ENCODE measurements around the gene AAK1. TPM values are rescaled to one million over a fixed set of nuclear protein-coding genes. Genes with fewer than 3 reads are reported as not detected.
A peak's percentile ranks its signal among the peaks of the same experiment; 100 is the strongest.
"Not testable (repeated sequence)": the region's sequence is repeated elsewhere in the genome, so short reads cannot be mapped to it uniquely, and the experiment has no call there.

The AAK1 gene
- total and polyA plus RNA-seq, 4 donors = 6.9 to 95.6 (median 51.0) TPM

GRCh38 chr2:69683170-69683971 is 39.8 kb upstream of the AAK1 start:
- intact Hi-C loops (cut with DNase I) = no loop called here
- H3K27me3 ChIP-seq (ENCODE audit: control insufficient read depth in 1 of 2, insufficient read depth in 2 of 2, low read length in 1 of 2) = no peaks in the 10 kb centered on the region
- peaks cover 0 to 3% of the 10 kb centered on the region in 2 donors for H3K4me1 ChIP-seq (ENCODE audit: control insufficient read depth in 1 of 2, insufficient read depth in 2 of 2, low read length in 2 of 2)
- no peaks in the 10 kb centered on the region for H3K36me3 ChIP-seq (ENCODE audit: control insufficient read depth in 1 of 2, insufficient read depth in 2 of 2, low read length in 1 of 2)
- no peak for DNase-seq
- peak; percentile 60 for ATAC-seq (ENCODE audit: low FRiP score)
- 47 to 56% methylated on average over 5 of the region's 5 CpGs for WGBS, 2 donors
- no peak overlapping the region for H3K27ac ChIP-seq (ENCODE audit: low read depth in 1 of 2, low read length in 2 of 2)
- H3K9me3 ChIP-seq (ENCODE audit: control insufficient read depth, low read length) = no peaks in the 10 kb centered on the region
- no peak overlapping the region for H3K4me3 ChIP-seq (ENCODE audit: low read length in 2 of 2)

- no peaks in the 10 kb centered on the region for H3K36me3 ChIP-seq (ENCODE audit: control insufficient read depth in 1 of 2, insufficient read depth in 2 of 2, low read length in 1 of 2)
- H3K27ac ChIP-seq (ENCODE audit: low read depth in 1 of 2, low read length in 2 of 2) = no peak overlapping the region
- WGBS, 2 donors = 79 to 83% methylated on average over 1 of the region's 1 CpG
- H3K9me3 ChIP-seq (ENCODE audit: control insufficient read depth, low read length) = no peaks in the 10 kb centered on the region
- intact Hi-C loops (cut with DNase I) = no loop called here
- no peak for ATAC-seq (ENCODE audit: low FRiP score)
- peaks cover 0 to 3% of the 10 kb centered on the region in 2 donors for H3K4me1 ChIP-seq (ENCODE audit: control insufficient read depth in 1 of 2, insufficient read depth in 2 of 2, low read length in 2 of 2)
- H3K27me3 ChIP-seq (ENCODE audit: control insufficient read depth in 1 of 2, insufficient read depth in 2 of 2, low read length in 1 of 2) = no peaks in the 10 kb centered on the region
- H3K4me3 ChIP-seq (ENCODE audit: low read length in 2 of 2) = no peak overlapping the region
- DNase-seq = no peak
Observed at GRCh38 chr2:69682525-69682924, 39.0 kb upstream of the AAK1 start.

GRCh38 chr2:69680001-69680675 is 36.6 kb upstream of the AAK1 start:
- H3K27me3 ChIP-seq (ENCODE audit: control insufficient read depth in 1 of 2, insufficient read depth in 2 of 2, low read length in 1 of 2) = no peaks in the 10 kb centered on the region
- no peaks in the 10 kb centered on the region for H3K9me3 ChIP-seq (ENCODE audit: control insufficient read depth, low read length)
- no peak for ATAC-seq (ENCODE audit: low FRiP score)
- H3K4me3 ChIP-seq (ENCODE audit: low read length in 2 of 2) = no peak overlapping the region
- H3K36me3 ChIP-seq (ENCODE audit: control insufficient read depth in 1 of 2, insufficient read depth in 2 of 2, low read length in 1 of 2) = no peaks in the 10 kb centered on the region
- WGBS, 2 donors = 99 to 100% methylated on average over 1 of the region's 1 CpG
- no peak overlapping the region for H3K27ac ChIP-seq (ENCODE audit: low read depth in 1 of 2, low read length in 2 of 2)
- H3K4me1 ChIP-seq (ENCODE audit: control insufficient read depth in 1 of 2, insufficient read depth in 2 of 2, low read length in 2 of 2) = peaks cover 0 to 3% of the 10 kb centered on the region in 2 donors
- intact Hi-C loops (cut with DNase I) = no loop called here
- no peak for DNase-seq

GRCh38 chr2:69677914-69678313 is 34.4 kb upstream of the AAK1 start:
- intact Hi-C loops (cut with DNase I) = no loop called here
- no peaks in the 10 kb centered on the region for H3K4me1 ChIP-seq (ENCODE audit: control insufficient read depth in 1 of 2, insufficient read depth in 2 of 2, low read length in 2 of 2)

GRCh38 chr2:69676146-69676545 is 32.6 kb upstream of the AAK1 start:
- no peaks in the 10 kb centered on the region for H3K27me3 ChIP-seq (ENCODE audit: control insufficient read depth in 1 of 2, insufficient read depth in 2 of 2, low read length in 1 of 2)
- no peak for ATAC-seq (ENCODE audit: low FRiP score)
- WGBS, 2 donors = 98 to 100% methylated on average over 1 of the region's 1 CpG

More at GRCh38 chr2:69677914-69678313, 34.4 kb upstream of the AAK1 start:
- Histone ChIP-seq H3K36me3 (ENCODE audit: control insufficient read depth in 1 of 2, insufficient read depth in 2 of 2, low read length in 1 of 2) (no peaks in the 10 kb centered on the region), H3K9me3 (ENCODE audit: control insufficient read depth, low read length) (no peaks in the 10 kb centered on the region), H3K27ac (ENCODE audit: low read depth in 1 of 2, low read length in 2 of 2) (no peak overlapping the region), H3K4me3 (ENCODE audit: low read length in 2 of 2) (no peak overlapping the region), H3K27me3 (ENCODE audit: control insufficient read depth in 1 of 2, insufficient read depth in 2 of 2, low read length in 1 of 2) (no peaks in the 10 kb centered on the region)
- no peak for ATAC-seq (ENCODE audit: low FRiP score)
- 93 to 97% methylated on average over 5 of the region's 5 CpGs for WGBS, 2 donors
- DNase-seq = no peak

GRCh38 chr2:69674316-69674670 is 30.8 kb upstream of the AAK1 start:
- intact Hi-C loops (cut with DNase I) = no loop called here
- H3K27me3 ChIP-seq (ENCODE audit: control insufficient read depth in 1 of 2, insufficient read depth in 2 of 2, low read length in 1 of 2) = no peaks in the 10 kb centered on the region
- H3K9me3 ChIP-seq (ENCODE audit: control insufficient read depth, low read length) = no peaks in the 10 kb centered on the region
- ATAC-seq (ENCODE audit: low FRiP score) = peak; percentile 56
- no peaks in the 10 kb centered on the region for H3K36me3 ChIP-seq (ENCODE audit: control insufficient read depth in 1 of 2, insufficient read depth in 2 of 2, low read length in 1 of 2)
- no peaks in the 10 kb centered on the region for H3K4me1 ChIP-seq (ENCODE audit: control insufficient read depth in 1 of 2, insufficient read depth in 2 of 2, low read length in 2 of 2)
- WGBS, 2 donors = 5 to 6% methylated on average over 2 of the region's 2 CpGs
- DNase-seq = no peak
- H3K4me3 ChIP-seq (ENCODE audit: low read length in 2 of 2) = peak overlapping the region in 1 of 2 donors; percentile 14
- no peak overlapping the region for H3K27ac ChIP-seq (ENCODE audit: low read depth in 1 of 2, low read length in 2 of 2)

More at GRCh38 chr2:69676146-69676545, 32.6 kb upstream of the AAK1 start:
- Histone ChIP-seq H3K4me3 (ENCODE audit: low read length in 2 of 2) (no peak overlapping the region), H3K9me3 (ENCODE audit: control insufficient read depth, low read length) (no peaks in the 10 kb centered on the region), H3K36me3 (ENCODE audit: control insufficient read depth in 1 of 2, insufficient read depth in 2 of 2, low read length in 1 of 2) (no peaks in the 10 kb centered on the region), H3K4me1 (ENCODE audit: control insufficient read depth in 1 of 2, insufficient read depth in 2 of 2, low read length in 2 of 2) (no peaks in the 10 kb centered on the region), H3K27ac (ENCODE audit: low read depth in 1 of 2, low read length in 2 of 2) (no peak overlapping the region)
- intact Hi-C loops (cut with DNase I) = no loop called here
- no peak for DNase-seq

- ATAC-seq (ENCODE audit: low FRiP score); H3K9me3 ChIP-seq (ENCODE audit: control insufficient read depth, low read length); H3K27ac ChIP-seq (ENCODE audit: low read depth in 1 of 2, low read length in 2 of 2); H3K4me3 ChIP-seq (ENCODE audit: low read length in 2 of 2); H3K4me1 ChIP-seq (ENCODE audit: control insufficient read depth in 1 of 2, insufficient read depth in 2 of 2, low read length in 2 of 2); H3K27me3 ChIP-seq (ENCODE audit: control insufficient read depth in 1 of 2, insufficient read depth in 2 of 2, low read length in 1 of 2); intact Hi-C loops (cut with DNase I); H3K36me3 ChIP-seq (ENCODE audit: control insufficient read depth in 1 of 2, insufficient read depth in 2 of 2, low read length in 1 of 2); DNase-seq: not testable (repeated sequence)
- WGBS, 2 donors = 96 to 97% methylated on average over 2 to 3 of the region's 3 CpGs
Observed at GRCh38 chr2:69673098-69673497, 29.6 kb upstream of the AAK1 start.

- Histone ChIP-seq H3K27me3 (ENCODE audit: control insufficient read depth in 1 of 2, insufficient read depth in 2 of 2, low read length in 1 of 2) (no peaks in the 10 kb centered on the region), H3K4me1 (ENCODE audit: control insufficient read depth in 1 of 2, insufficient read depth in 2 of 2, low read length in 2 of 2) (peaks cover 0 to 4% of the 10 kb centered on the region in 2 donors), H3K9me3 (ENCODE audit: control insufficient read depth, low read length) (no peaks in the 10 kb centered on the region), H3K4me3 (ENCODE audit: low read length in 2 of 2) (no peak overlapping the region), H3K27ac (ENCODE audit: low read depth in 1 of 2, low read length in 2 of 2) (no peak overlapping the region), H3K36me3 (ENCODE audit: control insufficient read depth in 1 of 2, insufficient read depth in 2 of 2, low read length in 1 of 2) (no peaks in the 10 kb centered on the region)
- no peak for ATAC-seq (ENCODE audit: low FRiP score)
- WGBS, 2 donors = 72 to 74% methylated on average over 2 of the region's 2 CpGs
- intact Hi-C loops (cut with DNase I) = no loop called here
- no peak for DNase-seq
Observed at GRCh38 chr2:69669666-69670065, 26.1 kb upstream of the AAK1 start.

- H3K9me3 ChIP-seq (ENCODE audit: control insufficient read depth, low read length) = no peaks in the 10 kb centered on the region
- H3K4me1 ChIP-seq (ENCODE audit: control insufficient read depth in 1 of 2, insufficient read depth in 2 of 2, low read length in 2 of 2) = peaks cover 0 to 4% of the 10 kb centered on the region in 2 donors
- intact Hi-C loops (cut with DNase I) = no loop called here
- WGBS, 2 donors = 97% methylated on average over 5 of the region's 5 CpGs
- H3K36me3 ChIP-seq (ENCODE audit: control insufficient read depth in 1 of 2, insufficient read depth in 2 of 2, low read length in 1 of 2) = no peaks in the 10 kb centered on the region
- H3K4me3 ChIP-seq (ENCODE audit: low read length in 2 of 2) = no peak overlapping the region
- no peak for DNase-seq
- H3K27ac ChIP-seq (ENCODE audit: low read depth in 1 of 2, low read length in 2 of 2) = no peak overlapping the region
- ATAC-seq (ENCODE audit: low FRiP score) = no peak
- no peaks in the 10 kb centered on the region for H3K27me3 ChIP-seq (ENCODE audit: control insufficient read depth in 1 of 2, insufficient read depth in 2 of 2, low read length in 1 of 2)
Observed at GRCh38 chr2:69668598-69668997, 25.1 kb upstream of the AAK1 start.
